Neural crest cell (in vitro differentiated cells): Measurements from ENCODE around the gene FOXN4. TPM values are rescaled to one million over a fixed set of nuclear protein-coding genes. Genes with fewer than 3 reads are reported as not detected.

ENCODE experiments used
- DNase-seq: peaks from one replicate; pipeline ENCODE4 v3.0.0; 2021; ENCODE audit warnings: low read depth, mixed read lengths, low spot score
- H3K27ac Mint-ChIP-seq: one replicate; pipeline ENCODE4 v1.8.0; 2021; ENCODE audit warnings: mild to moderate bottlenecking, mixed read lengths; ENCODE audit not compliant: unreplicated experiment
- H3K27me3 Mint-ChIP-seq: 2 replicates; pipeline ENCODE4 v1.8.0; 2021; ENCODE audit warnings: low read depth, mild to moderate bottlenecking, mixed read lengths
- H3K36me3 Mint-ChIP-seq: 2 replicates; pipeline ENCODE4 v1.8.0; 2021; ENCODE audit warnings: low read depth, mild to moderate bottlenecking, mixed read lengths
- H3K4me1 Mint-ChIP-seq: 2 replicates; pipeline ENCODE4 v1.8.0; 2021; ENCODE audit warnings: mixed read lengths
- H3K4me3 Mint-ChIP-seq: one replicate; pipeline ENCODE4 v1.8.0; 2021; ENCODE audit warnings: mild to moderate bottlenecking, mixed read lengths
- H3K9me3 Mint-ChIP-seq: 2 replicates; pipeline ENCODE4 v1.8.0; 2021; ENCODE audit warnings: mixed read lengths
- total RNA-seq: library from RNA; stranded (reverse); gene quantifications from 2 replicates; pipeline ENCODE4 v1.2.1, GENCODE V29; 2021
- TF ChIP-seq, protein P1 (sequence below): fragments of 200-600 bp; sonication (generic); conservative IDR thresholded peaks from 2 replicates; pipeline ENCODE4 v1.5.0; 2021; ENCODE audit warnings: antibody characterized with exemption, mild to moderate bottlenecking

FOXN4 gene
- total RNA-seq, 1 donor from 2014 or later, result 1.7 TPM

DNA sequence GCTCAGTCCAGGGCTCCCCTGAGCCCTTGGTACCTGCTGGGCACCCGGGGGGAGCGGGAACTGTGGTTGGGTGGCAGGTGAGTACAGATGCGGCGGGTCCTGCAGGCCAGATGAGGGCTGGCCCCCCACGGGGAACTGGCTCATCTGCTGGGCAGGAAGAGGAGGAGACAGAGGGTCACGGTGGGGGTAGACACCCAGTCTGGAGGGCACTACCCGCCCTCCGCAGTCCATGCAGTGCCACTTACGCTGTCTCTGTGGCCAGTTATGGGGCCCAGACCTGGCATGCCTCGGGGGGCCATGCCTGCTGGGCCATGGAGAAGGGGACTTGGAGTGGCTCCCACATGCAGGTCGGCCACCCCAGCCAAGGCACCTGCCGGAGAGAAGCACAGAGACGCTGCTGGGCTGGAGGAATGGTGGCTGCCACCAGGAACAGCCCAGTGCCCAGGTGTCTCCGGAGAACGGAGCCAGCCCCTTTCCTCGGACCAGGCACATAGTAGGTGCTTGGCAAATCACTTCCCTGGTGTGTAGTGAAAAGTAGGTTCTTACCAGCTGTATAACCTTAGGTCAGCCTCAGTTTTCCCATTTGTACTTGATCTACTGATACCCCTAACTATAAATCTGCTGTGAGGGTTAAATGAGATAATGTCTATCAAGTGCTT, 21.1 kb downstream of the FOXN4 start:
- Mint-ChIP-seq H3K4me1 (peaks cover 12% of the 10 kb centered on the region), H3K4me3 (no peak overlapping the region), H3K27ac (no peak overlapping the region), H3K27me3 (no peaks in the 10 kb centered on the region), H3K36me3 (no peaks in the 10 kb centered on the region), H3K9me3 (no peaks in the 10 kb centered on the region)
- TF ChIP-seq, protein P1, sequence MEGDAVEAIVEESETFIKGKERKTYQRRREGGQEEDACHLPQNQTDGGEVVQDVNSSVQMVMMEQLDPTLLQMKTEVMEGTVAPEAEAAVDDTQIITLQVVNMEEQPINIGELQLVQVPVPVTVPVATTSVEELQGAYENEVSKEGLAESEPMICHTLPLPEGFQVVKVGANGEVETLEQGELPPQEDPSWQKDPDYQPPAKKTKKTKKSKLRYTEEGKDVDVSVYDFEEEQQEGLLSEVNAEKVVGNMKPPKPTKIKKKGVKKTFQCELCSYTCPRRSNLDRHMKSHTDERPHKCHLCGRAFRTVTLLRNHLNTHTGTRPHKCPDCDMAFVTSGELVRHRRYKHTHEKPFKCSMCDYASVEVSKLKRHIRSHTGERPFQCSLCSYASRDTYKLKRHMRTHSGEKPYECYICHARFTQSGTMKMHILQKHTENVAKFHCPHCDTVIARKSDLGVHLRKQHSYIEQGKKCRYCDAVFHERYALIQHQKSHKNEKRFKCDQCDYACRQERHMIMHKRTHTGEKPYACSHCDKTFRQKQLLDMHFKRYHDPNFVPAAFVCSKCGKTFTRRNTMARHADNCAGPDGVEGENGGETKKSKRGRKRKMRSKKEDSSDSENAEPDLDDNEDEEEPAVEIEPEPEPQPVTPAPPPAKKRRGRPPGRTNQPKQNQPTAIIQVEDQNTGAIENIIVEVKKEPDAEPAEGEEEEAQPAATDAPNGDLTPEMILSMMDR, result no peak
- DNase-seq, result no peak

DNA sequence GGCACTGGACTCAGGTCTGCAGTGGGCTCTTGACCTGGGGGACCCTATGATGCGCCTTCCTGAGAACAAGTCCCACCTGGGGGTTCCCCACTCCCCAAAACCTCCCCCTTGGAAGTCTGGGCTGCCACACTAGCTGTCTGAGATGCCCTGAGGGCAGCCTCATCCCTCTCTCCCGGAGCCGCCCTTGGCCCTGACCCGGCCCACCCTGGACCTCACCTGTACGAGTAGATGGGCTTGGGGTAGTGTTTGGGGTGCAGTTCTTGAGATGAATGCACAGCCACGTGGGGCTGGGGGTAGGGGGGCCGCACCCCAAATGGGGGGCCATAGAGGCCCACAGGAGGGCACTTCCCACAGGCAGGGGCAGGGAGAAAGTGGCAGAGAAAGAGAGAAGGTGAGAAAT, 21.9 kb downstream of the FOXN4 start:
- Mint-ChIP-seq H3K9me3 (no peaks in the 10 kb centered on the region), H3K27ac (no peak overlapping the region), H3K36me3 (no peaks in the 10 kb centered on the region), H3K27me3 (no peaks in the 10 kb centered on the region), H3K4me1 (peaks cover 12% of the 10 kb centered on the region), H3K4me3 (no peak overlapping the region)
- TF ChIP-seq, protein P1, result no peak
- DNase-seq, result no peak

DNA sequence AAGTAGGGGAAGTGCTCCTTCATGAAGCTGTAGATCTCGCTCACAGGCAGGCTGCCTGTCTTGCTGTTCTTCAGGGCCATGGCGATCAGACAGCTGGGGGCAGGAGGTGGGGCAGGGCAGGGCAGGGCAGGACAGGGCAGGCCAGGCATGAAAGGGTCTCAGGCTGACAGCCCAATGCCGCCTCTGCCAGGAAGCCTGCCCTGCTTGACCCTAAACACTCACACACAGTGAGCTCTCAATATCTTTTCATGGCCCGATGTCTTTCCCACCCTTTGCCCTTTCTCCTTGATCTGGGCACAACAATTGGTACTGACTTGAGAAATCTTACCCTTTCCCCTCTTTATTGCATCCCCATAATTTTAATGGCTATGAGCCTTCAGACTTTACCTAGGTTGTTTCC, 22.4 kb downstream of the FOXN4 start:
- Mint-ChIP-seq H3K4me1 (peaks cover 11% of the 10 kb centered on the region), H3K27ac (no peak overlapping the region), H3K4me3 (no peak overlapping the region), H3K27me3 (no peaks in the 10 kb centered on the region), H3K9me3 (no peaks in the 10 kb centered on the region), H3K36me3 (no peaks in the 10 kb centered on the region)
- DNase-seq, result no peak
- TF ChIP-seq, protein P1, result no peak

DNA sequence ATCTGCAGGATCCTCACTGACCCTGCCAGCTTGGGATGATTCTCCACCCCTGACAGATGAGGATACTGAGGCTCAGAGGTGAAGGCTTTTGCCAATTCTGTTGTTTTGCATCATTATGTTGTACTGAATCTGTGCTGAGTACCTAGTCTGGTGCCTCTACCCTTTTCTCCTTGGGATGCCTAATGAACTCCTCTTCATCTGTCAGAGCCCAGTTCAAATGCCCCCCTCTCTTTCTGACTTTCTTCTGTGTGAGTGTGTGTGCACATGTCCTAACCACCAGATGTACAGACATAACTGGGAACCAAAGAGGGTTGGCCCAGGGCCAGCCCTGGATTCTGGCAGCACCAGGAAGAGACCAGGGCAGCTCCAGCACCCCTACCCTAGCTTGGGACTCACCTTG, 22.8 kb downstream of the FOXN4 start:
- no peak overlapping the region for H3K27ac Mint-ChIP-seq
- H3K9me3 Mint-ChIP-seq, result no peaks in the 10 kb centered on the region
- H3K4me1 Mint-ChIP-seq, result peaks cover 7% of the 10 kb centered on the region
- no peak overlapping the region for H3K4me3 Mint-ChIP-seq
- no peaks in the 10 kb centered on the region for H3K27me3 Mint-ChIP-seq
- no peak for DNase-seq
- TF ChIP-seq, protein P1, result no peak
- H3K36me3 Mint-ChIP-seq, result no peaks in the 10 kb centered on the region

DNA sequence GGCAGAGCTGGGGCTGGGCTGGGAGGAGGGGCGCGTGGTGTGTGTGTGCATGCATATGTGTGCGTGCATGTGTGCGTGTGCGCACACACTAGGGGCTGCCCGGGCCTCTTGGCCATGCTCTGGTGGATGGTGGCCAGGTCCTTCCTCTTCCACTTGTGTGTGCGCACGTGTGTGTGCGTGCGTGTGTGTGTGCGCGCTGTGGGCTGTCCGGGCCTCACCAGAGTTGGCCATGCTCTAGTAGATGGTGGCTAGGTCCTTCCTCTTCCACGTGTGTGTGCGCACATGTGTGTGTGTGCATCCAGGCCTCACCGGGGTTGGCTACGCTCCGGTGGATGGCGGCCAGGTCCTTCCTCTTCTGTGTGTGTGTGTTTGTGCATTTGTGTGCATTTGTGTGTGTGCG, 24.7 kb downstream of the FOXN4 start:
- Mint-ChIP-seq H3K9me3 (no peaks in the 10 kb centered on the region), H3K36me3 (no peaks in the 10 kb centered on the region), H3K4me1 (no peaks in the 10 kb centered on the region), H3K4me3 (no peak overlapping the region), H3K27ac (no peak overlapping the region), H3K27me3 (no peaks in the 10 kb centered on the region)
- no peak for DNase-seq
- TF ChIP-seq, protein P1, result no peak
